Mucosa of rectum (tissue), 2 donors: ENCODE results near the gene CIDEB.
"Not testable (repeated sequence)": the region's sequence is repeated elsewhere in the genome, so short reads cannot be mapped to it uniquely, and the experiment has no call there.

Experiments
- H3K27ac ChIP-seq, 2 donors: one replicate each; pipeline ENCODE4 v1.7.0; 2013; ENCODE audit warnings: inconsistent platforms in 2 of 2, low read depth in 2 of 2, low read length in 2 of 2
- H3K27me3 ChIP-seq, 2 donors: one replicate each; pipeline ENCODE4 v1.7.0; 2013; ENCODE audit warnings: low read length in 2 of 2; ENCODE audit not compliant: control insufficient read depth in 2 of 2, insufficient read depth in 2 of 2
- H3K36me3 ChIP-seq, 2 donors: one replicate each; pipeline ENCODE4 v1.7.0; 2013; ENCODE audit warnings: low read length in 2 of 2; ENCODE audit not compliant: control insufficient read depth in 2 of 2, insufficient read depth in 2 of 2
- H3K4me1 ChIP-seq, 2 donors: one replicate each; pipeline ENCODE4 v1.7.0; 2013; ENCODE audit warnings: low read length in 2 of 2, mild to moderate bottlenecking in 1 of 2; ENCODE audit not compliant: control insufficient read depth in 2 of 2, insufficient read depth in 2 of 2
- H3K4me3 ChIP-seq, 2 donors: one replicate each; pipeline ENCODE4 v1.7.0; 2013; ENCODE audit warnings: low read length in 2 of 2
- H3K9ac ChIP-seq, 2 donors: one replicate each; pipeline ENCODE4 v1.7.0; 2013; ENCODE audit warnings: low read length in 2 of 2, low read depth in 1 of 2, mild to moderate bottlenecking in 1 of 2
- H3K9me3 ChIP-seq, 2 donors: one replicate each; pipeline ENCODE4 v1.7.0; 2013; ENCODE audit warnings: low read length in 2 of 2; ENCODE audit not compliant: control insufficient read depth in 2 of 2
- donor health status: healthy.
- donor health status: Normal muscosa, but diverticular disease.

CIDEB gene

DNA sequence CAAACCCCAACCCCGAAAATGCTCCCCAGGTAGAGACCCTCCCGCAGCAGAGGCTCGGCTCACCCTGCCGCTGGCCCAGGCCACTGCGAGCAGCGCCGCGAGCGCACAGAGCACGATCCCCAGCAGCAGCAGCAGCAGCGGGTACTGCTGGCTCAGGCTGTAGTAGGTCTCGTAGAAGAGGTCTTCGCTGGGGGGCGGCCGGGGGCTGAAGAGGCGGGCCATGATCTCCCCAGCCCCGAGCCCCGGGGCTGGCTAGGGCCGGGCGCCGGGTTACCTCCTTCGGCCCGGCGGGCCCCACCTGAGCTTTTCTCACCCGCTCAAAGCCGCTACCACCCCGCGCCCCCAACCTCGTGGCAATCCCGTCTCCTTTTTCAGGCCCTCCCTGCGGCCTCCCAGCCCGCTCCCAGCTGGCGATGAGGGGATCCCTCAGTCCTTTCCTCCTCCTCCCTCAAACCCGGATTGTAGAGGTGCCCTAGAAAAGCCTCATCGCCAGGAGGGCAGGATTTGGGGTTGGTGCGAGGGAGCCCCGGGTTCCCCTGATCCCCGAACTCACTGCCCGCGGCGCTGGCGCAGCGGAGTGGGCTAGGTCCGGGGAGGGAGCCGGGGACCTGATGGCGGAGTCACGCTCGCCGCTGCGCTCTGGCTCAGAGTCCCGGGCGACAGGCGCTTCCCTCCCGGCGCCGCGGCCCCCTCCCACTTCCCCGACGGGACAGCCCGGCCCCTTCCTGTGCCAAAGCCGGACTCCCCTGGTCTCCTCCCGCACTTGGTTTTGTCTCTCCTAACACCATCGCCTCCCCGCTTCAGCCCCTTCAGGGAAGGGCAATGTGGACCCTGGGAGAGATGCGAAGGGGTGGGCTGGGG, 26.9 kb upstream of the CIDEB start, which contains the start of gene ADCY4:
Gene ADCY4, minus strand, starts transcription at position 641 of the 861 bp plus-strand sequence. Its CDS starts 419 bp downstream, at position 222.
- Histone ChIP-seq H3K4me3 (peak within 1 kb of the TSS; percentile 48 to 65), H3K27ac (peak within 1 kb of the TSS; percentile 32 to 38), H3K9ac (peak within 1 kb of the TSS; percentile 32 to 49), H3K36me3 (peaks cover 7 to 17% of the 10 kb centered on the region in 2 donors), H3K4me1 (peaks cover 41 to 53% of the 10 kb centered on the region in 2 donors), H3K27me3 (peaks cover 0 to 4% of the 10 kb centered on the region in 2 donors), H3K9me3 (no peaks in the 10 kb centered on the region)

DNA sequence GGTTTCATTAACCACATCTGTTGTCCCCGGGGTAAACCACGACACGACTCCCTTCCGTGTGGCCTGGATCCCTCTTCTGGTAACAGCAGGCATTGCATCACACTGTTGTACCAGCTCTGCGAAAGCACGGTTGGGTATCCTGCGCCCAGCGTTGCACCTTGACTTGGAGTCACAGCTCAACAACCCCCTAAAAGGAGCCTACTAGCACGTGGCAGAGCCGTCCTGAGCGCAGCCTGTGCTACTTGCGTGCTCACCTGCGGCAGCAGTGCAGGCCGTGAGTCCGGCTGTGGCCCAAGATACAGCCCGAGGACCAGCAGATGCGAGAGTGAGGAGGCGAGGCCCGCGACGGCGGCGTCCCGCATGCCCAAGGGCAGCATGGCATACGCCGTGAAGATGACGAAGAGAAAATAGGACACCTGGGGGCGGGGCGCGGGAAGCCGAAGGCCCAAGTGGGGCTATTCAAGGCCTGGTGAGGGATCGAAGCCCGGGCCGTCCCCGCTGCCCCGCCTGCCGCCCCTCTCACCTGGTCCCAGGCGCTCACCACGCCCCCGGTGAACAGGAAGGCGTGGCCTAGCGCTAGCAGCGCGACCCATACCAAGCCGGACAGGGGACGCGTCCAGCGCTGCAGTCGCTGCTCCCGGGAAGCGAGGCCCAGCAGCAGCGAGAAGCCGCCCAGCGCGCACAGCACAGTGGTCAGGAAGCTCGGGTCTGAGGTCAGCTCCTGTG, 24.7 kb upstream of the CIDEB start:
- Histone ChIP-seq H3K9ac (peak overlapping the region; percentile 9 to 16), H3K27ac (peak overlapping the region; percentile 2 to 24), H3K36me3 (peaks cover 3 to 13% of the 10 kb centered on the region in 2 donors), H3K9me3 (no peaks in the 10 kb centered on the region), H3K4me1 (peaks cover 29 to 37% of the 10 kb centered on the region in 2 donors), H3K27me3 (peaks cover 0 to 4% of the 10 kb centered on the region in 2 donors), H3K4me3 (peak overlapping the region; percentile 58 to 63)

- Histone ChIP-seq H3K27ac (no peak overlapping the region), H3K9me3 (no peaks in the 10 kb centered on the region), H3K36me3 (peaks cover 0 to 7% of the 10 kb centered on the region in 2 donors), H3K4me3 (peak overlapping the region; percentile 58 to 63), H3K9ac (no peak overlapping the region), H3K4me1 (peaks cover 29 to 34% of the 10 kb centered on the region in 2 donors), H3K27me3 (peaks cover 0 to 4% of the 10 kb centered on the region in 2 donors)
Observed at GRCh38 chr14:24331731-24332267, 24.0 kb upstream of the CIDEB start.

- Histone ChIP-seq H3K27me3 (peaks cover 0 to 4% of the 10 kb centered on the region in 2 donors), H3K36me3 (peaks cover 0 to under 1% of the 10 kb centered on the region in 2 donors), H3K27ac (no peak overlapping the region), H3K9me3 (no peaks in the 10 kb centered on the region), H3K9ac (peak overlapping the region in 1 of 2 donors; percentile 14), H3K4me3 (no peak overlapping the region), H3K4me1 (peaks cover 29 to 32% of the 10 kb centered on the region in 2 donors)
Observed at GRCh38 chr14:24330973-24331674, 23.3 kb upstream of the CIDEB start.

DNA sequence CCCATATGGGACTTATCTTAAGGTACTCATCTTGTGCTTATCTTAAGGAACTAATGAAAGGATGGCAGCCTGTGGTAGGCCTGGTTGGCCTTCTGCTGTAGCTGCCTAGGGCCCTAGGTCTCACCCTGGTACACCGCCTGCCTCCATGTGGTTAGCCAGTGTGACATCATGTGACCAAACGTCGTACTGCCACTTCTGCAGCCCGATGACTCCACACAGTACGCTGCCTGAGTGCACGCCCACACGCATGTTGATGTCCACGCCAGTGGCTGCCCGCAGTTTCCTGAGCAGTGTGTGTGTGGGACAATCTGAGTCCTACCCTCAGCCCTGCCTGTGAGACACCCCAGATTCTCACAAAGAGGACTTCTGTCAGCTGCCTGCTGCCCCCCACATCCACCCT, 22.0 kb upstream of the CIDEB start:
- Histone ChIP-seq H3K9ac (no peak overlapping the region), H3K27ac (no peak overlapping the region), H3K36me3 (no peaks in the 10 kb centered on the region), H3K27me3 (peaks cover 0 to 4% of the 10 kb centered on the region in 2 donors), H3K4me1 (peaks cover 26 to 29% of the 10 kb centered on the region in 2 donors), H3K9me3 (no peaks in the 10 kb centered on the region), H3K4me3 (no peak overlapping the region)

DNA sequence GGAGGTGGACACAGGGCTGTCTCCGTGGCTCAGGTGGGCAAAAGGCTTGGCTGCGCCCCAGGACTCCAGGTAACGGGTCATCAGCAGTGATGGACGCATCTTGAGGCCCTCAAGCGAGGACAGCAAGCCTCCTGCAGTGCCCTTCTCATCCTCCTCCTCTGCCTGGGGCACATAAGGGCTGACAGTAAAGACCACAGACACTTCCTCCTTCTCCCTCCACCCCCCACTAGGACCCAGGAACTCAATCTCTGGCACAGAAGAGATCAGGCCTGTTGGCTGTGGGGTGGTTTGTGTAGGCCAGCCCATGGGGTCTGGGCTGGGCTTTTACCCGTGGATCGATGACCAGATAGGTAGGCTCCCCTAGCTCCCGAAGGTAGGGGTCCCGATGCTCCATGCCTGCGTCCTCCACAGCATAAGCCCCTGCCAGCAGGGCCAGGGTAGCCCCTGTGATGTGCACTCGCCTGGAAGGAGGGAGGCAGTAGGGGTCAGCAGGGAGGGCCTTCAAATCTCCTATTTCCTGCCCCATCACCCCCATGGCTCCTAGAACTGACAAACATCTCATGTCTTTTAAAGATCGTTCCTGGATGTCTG, 21.4 kb upstream of the CIDEB start:
- Histone ChIP-seq H3K9ac (no peak overlapping the region), H3K27ac (no peak overlapping the region), H3K36me3 (no peaks in the 10 kb centered on the region), H3K4me1 (peaks cover 22 to 26% of the 10 kb centered on the region in 2 donors), H3K4me3 (no peak overlapping the region), H3K27me3 (peaks cover 0 to 2% of the 10 kb centered on the region in 2 donors), H3K9me3 (no peaks in the 10 kb centered on the region)

GRCh38 chr14:24327914-24328313, 20.1 kb upstream of the CIDEB start:
- H3K9me3 ChIP-seq, H3K27ac ChIP-seq, H3K27me3 ChIP-seq, H3K4me3 ChIP-seq, H3K36me3 ChIP-seq, H3K9ac ChIP-seq: not testable (repeated sequence)
- peaks cover 12 to 14% of the 10 kb centered on the region in 2 donors for H3K4me1 ChIP-seq

DNA sequence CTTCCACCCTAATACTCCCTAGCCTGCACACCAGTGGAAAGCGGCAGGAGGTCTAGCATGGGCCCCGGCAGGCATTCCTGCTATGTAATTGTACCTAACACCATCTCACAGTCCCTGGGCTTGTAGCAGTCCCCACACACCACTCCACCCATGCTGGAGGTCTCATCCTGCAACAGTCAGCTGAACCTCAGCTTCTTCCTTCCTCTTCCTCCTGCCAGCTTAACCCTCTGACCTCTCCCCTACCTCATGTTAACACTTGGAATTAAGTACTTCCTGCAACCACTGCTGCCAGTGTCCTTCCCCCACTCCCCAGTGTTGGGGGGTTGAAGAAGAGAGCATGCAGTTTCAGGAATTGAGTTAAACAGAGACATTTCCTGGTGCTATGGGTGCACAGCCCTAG, 19.5 kb upstream of the CIDEB start:
- no peak overlapping the region for H3K27ac ChIP-seq
- no peaks in the 10 kb centered on the region for H3K36me3 ChIP-seq
- no peak overlapping the region for H3K4me3 ChIP-seq
- H3K9me3 ChIP-seq = no peaks in the 10 kb centered on the region
- no peaks in the 10 kb centered on the region for H3K27me3 ChIP-seq
- H3K4me1 ChIP-seq = peaks cover 6 to 8% of the 10 kb centered on the region in 2 donors
- H3K9ac ChIP-seq = no peak overlapping the region

DNA sequence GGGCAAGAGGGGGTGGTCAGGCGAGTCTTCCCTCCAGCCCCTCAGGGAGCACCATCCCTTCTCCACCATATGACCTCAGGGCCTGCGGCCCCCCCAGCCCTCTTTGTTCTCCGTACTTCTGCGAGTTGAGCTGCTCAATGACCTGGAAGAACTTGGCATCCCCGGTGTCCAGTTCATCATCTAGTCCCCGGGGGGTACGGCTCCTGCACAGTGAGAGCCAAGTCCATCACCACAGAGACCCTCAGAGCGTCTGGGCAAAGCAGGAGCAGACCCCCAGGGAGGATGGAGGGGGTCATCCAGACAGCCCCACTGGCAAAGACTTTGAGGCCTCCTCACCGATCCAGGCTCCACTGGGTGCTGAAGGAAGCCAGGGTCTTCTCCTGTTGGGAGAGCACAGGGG, 18.2 kb upstream of the CIDEB start:
- Histone ChIP-seq H3K27me3 (no peaks in the 10 kb centered on the region), H3K36me3 (no peaks in the 10 kb centered on the region), H3K4me1 (no peaks in the 10 kb centered on the region), H3K9ac (no peak overlapping the region), H3K27ac (no peak overlapping the region), H3K9me3 (no peaks in the 10 kb centered on the region), H3K4me3 (no peak overlapping the region)
